ENCODE measurements around the gene STRA8.

The STRA8 gene

DNA sequence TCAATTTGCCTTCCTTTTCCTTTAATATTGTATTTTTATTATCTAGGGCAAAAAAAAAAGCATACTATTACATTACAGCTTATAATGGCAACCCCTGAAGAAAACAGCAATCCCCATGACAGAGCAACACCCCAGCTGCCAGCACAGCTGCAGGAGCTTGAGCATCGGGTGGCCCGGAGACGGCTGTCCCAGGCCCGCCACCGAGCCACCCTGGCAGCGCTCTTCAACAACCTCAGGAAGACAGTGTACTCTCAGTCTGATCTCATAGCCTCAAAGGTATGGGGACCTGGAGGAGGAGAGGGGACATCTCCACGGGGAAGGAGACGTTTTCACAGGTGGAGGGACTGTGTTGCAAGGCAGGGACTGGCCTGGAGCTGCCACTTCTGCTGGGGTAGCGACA, 6.8 kb downstream of the STRA8 start:
- DNase-seq (ENCODE audit: low read depth) = no peak
- TF ChIP-seq, protein P1, sequence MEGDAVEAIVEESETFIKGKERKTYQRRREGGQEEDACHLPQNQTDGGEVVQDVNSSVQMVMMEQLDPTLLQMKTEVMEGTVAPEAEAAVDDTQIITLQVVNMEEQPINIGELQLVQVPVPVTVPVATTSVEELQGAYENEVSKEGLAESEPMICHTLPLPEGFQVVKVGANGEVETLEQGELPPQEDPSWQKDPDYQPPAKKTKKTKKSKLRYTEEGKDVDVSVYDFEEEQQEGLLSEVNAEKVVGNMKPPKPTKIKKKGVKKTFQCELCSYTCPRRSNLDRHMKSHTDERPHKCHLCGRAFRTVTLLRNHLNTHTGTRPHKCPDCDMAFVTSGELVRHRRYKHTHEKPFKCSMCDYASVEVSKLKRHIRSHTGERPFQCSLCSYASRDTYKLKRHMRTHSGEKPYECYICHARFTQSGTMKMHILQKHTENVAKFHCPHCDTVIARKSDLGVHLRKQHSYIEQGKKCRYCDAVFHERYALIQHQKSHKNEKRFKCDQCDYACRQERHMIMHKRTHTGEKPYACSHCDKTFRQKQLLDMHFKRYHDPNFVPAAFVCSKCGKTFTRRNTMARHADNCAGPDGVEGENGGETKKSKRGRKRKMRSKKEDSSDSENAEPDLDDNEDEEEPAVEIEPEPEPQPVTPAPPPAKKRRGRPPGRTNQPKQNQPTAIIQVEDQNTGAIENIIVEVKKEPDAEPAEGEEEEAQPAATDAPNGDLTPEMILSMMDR (conservative IDR thresholded peaks at IDR 0.05; ENCODE audit: control insufficient read depth, insufficient read depth, low read depth, low read length) = no peak
- no peak overlapping the region for H3K4me3 ChIP-seq (ENCODE audit: control insufficient read depth, low read depth, low read length)

DNA sequence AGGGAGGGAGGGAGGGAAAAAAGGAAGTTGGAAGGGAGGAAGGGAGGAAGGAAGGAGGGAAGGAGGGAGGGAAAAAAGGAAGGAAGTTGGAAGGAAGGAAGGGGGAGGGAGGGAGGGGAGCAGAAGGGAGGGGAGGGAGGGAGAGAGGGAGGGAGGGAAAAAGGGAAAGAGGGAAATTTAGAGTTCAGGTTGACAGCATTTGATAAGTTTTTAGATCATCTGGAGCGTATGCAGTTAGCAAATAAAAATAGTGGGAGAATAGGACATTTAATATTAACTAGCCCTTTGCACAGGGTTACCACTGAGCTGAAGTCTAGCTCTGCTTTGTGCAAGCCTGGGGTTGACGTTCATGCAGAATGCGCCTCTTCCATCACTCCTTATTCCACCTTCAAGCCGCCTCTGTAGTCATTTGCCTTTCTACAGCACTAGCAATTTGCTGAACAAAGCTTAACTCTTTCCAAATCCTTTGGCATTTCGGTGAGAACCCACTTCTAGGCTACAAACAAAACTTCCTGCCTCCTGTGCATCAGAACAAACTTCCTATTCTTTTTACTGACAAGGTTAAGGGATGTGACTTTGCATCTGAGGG, 8.6 kb downstream of the STRA8 start:
- DNase-seq (ENCODE audit: low read depth) = no peak
- TF ChIP-seq, protein P1 (conservative IDR thresholded peaks at IDR 0.05; ENCODE audit: control insufficient read depth, insufficient read depth, low read depth, low read length) = no peak
- no peak overlapping the region for H3K4me3 ChIP-seq (ENCODE audit: control insufficient read depth, low read depth, low read length)

DNA sequence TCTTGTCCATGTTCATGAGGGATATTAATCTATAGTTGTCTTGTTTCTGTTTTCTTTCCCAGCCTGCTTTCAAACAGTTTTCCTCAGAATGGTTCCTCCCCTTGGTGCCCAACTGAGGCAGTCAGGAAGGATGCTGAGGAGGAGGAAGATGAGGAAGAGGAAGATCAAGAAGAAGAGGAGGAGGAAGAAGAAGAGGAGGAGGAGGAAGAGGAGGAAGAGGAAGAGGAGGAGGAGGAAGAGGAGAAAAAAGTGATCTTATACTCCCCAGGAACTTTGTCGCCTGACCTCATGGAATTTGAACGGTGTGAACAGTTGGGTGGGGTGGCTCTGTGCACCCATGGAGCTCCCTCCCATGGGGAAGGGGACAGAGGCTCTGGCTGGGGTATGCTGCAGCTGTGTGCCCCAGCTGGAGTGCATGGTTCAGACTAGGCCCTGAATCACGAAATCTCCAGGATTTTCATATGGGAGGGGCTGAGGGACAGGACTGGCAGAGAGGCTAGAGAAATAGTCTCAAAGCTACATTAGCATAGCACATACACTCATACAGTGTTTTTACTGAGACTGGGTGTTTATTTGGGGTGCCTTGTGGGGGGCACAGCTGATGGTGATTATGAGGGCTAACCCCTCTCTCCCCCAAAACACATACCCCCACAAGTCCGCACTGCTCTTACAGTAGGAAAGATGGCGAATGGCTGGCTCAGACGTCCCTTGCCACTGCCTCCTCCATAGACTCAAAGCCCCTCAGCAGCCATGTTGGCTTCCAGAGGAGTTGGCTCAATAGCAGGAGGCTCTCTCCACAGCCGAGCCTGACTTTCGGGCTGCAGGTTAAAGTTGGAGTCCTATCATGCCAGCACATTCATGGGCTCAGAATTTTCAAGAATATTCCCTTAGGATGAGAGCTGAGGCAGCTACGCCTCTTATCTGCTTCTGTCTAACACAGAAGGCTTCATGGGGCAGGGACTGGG, 11.9 kb downstream of the STRA8 start:
- H3K4me3 ChIP-seq (ENCODE audit: control insufficient read depth, low read depth, low read length) = no peak overlapping the region
- DNase-seq (ENCODE audit: low read depth) = no peak
- TF ChIP-seq, protein P1 (conservative IDR thresholded peaks at IDR 0.05; ENCODE audit: control insufficient read depth, insufficient read depth, low read depth, low read length) = no peak

DNA sequence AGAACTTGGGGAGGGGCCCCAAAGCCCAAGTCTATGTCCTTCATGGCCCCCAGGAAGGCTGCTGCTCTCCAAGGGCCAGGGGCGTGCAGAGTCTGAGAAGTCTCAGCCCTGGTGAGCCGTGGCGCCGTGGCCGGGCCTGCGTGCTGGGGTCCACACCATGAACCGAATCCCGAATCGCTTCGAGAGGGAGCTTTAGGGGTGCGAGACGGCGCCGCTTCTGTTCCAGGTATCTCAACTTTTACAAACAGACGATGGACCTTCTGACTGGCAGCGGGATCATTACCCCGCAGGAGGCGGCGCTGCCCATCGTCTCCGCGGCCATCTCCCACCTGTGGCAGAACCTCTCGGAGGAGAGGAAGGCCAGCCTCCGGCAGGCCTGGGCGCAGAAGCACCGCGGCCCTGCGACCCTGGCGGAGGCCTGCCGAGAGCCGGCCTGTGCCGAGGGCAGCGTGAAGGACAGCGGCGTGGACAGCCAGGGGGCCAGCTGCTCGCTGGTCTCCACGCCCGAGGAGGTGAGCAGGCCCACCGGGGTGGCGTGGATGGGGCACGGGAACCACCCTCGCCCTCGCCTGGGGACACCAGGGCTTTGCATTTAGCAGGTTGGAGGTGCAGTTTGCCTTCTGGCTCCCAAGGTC, 12.7 kb downstream of the STRA8 start:
- no peak overlapping the region for H3K4me3 ChIP-seq (ENCODE audit: control insufficient read depth, low read depth, low read length)

DNA sequence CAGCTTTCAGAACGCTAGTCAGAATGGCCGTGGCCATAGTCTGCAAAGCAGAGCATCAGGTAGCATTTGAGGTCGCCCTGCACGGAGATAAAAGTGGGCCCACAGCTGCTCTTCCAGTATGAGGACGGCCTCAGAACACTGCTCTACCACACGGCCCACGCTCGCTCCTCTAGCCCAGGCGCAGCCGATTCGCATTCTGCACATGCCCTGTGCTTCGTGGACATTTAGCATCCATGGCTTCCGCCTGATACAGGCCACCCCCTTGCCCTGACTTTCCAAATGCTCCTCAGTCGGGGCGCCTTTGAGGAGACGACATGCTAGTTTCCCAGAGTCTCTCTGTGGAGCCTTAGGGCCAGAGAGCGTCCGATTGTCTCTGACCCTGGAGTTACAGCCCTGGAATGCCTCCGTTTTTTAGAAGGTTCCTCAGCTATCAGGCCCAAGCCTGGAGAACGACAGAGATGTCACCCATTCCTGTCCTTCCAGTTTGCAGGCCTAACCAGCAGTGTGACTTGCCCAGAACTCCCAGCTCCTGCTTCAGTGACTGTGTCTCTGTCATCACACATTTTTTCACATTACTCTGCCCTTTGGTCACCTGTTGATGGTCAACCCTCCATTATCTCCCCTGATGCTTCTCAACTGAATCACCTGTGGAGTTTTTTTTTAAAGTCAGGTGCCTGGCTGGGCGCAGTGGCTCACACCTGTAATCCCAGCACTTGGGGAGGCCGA, 14.3 kb downstream of the STRA8 start:
- no peak overlapping the region for H3K4me3 ChIP-seq (ENCODE audit: control insufficient read depth, low read depth, low read length)
- TF ChIP-seq, protein P1 (conservative IDR thresholded peaks at IDR 0.05; ENCODE audit: control insufficient read depth, insufficient read depth, low read depth, low read length) = no peak
- no peak for DNase-seq (ENCODE audit: low read depth)

More for the DNA sequence above, 12.7 kb downstream of the STRA8 start:
- TF ChIP-seq, protein P1 (conservative IDR thresholded peaks at IDR 0.05; ENCODE audit: control insufficient read depth, insufficient read depth, low read depth, low read length) = no peak
- DNase-seq (ENCODE audit: low read depth) = no peak

DNA sequence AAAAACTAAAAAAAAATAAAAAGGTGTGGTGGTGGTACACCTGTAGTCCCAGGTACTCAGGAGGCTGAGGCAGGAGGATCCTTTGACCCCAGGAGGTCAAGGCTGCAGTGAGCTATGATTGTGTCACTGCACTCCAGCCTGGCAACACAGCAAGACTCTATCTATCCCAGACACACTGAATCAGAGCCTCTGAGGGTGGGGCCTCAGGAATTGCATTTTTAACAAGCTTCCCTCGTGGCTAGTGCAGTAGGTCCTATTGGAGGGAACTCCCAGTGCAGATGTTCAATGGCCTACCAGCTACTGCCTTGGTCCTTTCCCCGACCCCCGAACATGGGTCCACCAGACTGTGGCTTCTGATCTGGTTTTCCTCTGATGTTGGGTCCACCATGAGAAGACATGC, 14.9 kb downstream of the STRA8 start:
- no peak overlapping the region for H3K4me3 ChIP-seq (ENCODE audit: control insufficient read depth, low read depth, low read length)
- peak; percentile 5 for DNase-seq (ENCODE audit: low read depth)
- TF ChIP-seq, protein P1 (conservative IDR thresholded peaks at IDR 0.05; ENCODE audit: control insufficient read depth, insufficient read depth, low read depth, low read length) = no peak

Measured in fibroblast of mammary gland (primary cell).